ENCODE data around the gene UBAP2L. TPM values are rescaled to one million over a fixed set of nuclear protein-coding genes. Genes with fewer than 3 reads are reported as not detected.
A peak's percentile ranks its signal among the peaks of the same experiment; 100 is the strongest.
"Not testable (repeated sequence)": the region's sequence is repeated elsewhere in the genome, so short reads cannot be mapped to it uniquely, and the experiment has no call there.

Gene UBAP2L
- total RNA-seq, 2 experiments from 2014 or later = 183 to 195 TPM

DNA sequence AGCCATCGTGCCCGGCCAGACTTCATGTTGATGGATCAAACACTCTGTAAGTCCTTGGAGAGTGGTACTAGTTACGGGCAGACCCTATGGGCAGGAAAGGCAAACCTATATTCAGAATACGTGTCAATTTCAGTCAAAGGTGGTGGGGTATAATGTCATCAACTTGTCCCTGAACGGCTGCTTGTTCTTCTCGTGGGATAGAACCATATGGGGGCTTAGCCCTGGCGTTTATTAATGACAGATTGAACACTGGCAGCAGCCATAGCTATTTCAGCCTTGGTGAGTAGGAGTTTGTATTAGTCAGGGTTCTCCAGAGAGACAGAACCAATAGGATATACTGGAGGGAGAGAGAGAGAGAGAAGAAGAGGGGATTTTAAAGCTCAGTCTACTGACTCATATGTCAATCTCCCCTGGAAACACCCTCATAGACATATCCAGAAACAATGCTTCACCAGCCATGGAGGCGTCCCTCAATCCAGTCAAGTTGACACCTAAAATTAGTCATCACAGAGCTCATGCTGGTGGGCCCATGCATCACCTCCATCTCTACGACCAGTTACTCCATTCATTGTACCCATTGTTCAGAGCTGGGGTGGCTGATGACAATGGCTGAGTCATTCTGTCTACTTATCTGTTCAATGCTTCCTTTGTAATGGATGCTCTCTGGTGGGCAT is 84.0 kb downstream of the UBAP2L start:
- no peak overlapping the region for H3K27ac Mint-ChIP-seq

DNA sequence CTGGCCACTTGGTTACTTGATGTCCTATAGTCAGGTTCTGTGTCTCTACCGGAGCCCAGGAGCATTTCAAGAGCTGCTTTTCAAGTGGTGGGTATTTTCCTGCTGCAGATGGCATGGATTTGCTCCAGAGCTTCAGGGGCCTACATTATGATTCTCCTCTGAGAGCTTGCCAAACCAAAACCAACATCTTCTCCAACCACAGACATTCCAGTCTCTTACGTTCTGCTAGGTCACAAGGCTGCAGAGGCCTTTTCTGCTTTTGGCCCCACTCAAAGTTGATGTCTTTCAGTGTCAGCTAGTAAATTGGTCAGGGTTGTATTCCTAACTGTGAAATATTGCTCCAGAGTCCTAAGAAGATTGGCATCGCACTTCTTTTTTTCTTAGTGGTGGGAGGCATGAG is 85.4 kb downstream of the UBAP2L start:
- TF ChIP-seq, protein P1, sequence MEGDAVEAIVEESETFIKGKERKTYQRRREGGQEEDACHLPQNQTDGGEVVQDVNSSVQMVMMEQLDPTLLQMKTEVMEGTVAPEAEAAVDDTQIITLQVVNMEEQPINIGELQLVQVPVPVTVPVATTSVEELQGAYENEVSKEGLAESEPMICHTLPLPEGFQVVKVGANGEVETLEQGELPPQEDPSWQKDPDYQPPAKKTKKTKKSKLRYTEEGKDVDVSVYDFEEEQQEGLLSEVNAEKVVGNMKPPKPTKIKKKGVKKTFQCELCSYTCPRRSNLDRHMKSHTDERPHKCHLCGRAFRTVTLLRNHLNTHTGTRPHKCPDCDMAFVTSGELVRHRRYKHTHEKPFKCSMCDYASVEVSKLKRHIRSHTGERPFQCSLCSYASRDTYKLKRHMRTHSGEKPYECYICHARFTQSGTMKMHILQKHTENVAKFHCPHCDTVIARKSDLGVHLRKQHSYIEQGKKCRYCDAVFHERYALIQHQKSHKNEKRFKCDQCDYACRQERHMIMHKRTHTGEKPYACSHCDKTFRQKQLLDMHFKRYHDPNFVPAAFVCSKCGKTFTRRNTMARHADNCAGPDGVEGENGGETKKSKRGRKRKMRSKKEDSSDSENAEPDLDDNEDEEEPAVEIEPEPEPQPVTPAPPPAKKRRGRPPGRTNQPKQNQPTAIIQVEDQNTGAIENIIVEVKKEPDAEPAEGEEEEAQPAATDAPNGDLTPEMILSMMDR (IDR thresholded peaks at IDR 0.05) = no peak
- ChIA-PET CTCF (interaction anchor here (1.2 to 3.1 kb wide), 4 partner anchors 17 to 173 kb away, joined by 3 to 12 read pairs (median 4); partner anchors contain the start of gene ATP8B2), POLR2A (interaction anchor here (0.8 kb wide), 1 partner anchor 151 kb away, joined by 3 read pairs; no protein-coding TSS in a partner anchor)
- H3K4me3 Mint-ChIP-seq = no peak overlapping the region
- no peaks in the 10 kb centered on the region for H3K36me3 Mint-ChIP-seq (ENCODE audit: low read depth)
- ATAC-seq = no peak
- no peaks in the 10 kb centered on the region for H3K27me3 Mint-ChIP-seq
- no peak for DNase-seq
- intact Hi-C loops (cut with micrococcal nuclease) = no loop called here
- H3K27ac Mint-ChIP-seq = no peak overlapping the region
- peaks cover 15% of the 10 kb centered on the region for H3K4me1 Mint-ChIP-seq (ENCODE audit: low read depth)
- no peaks in the 10 kb centered on the region for H3K9me3 Mint-ChIP-seq

More for the DNA sequence above, 84.0 kb downstream of the UBAP2L start:
- Mint-ChIP-seq H3K9me3 (no peaks in the 10 kb centered on the region), H3K4me1 (ENCODE audit: low read depth) (peaks cover 15% of the 10 kb centered on the region), H3K27me3 (no peaks in the 10 kb centered on the region), H3K36me3 (ENCODE audit: low read depth) (no peaks in the 10 kb centered on the region), H3K4me3 (no peak overlapping the region)
- intact Hi-C loops (cut with micrococcal nuclease) = no loop called here
- ChIA-PET CTCF (interaction anchor here (0.8 to 3.1 kb wide), 6 partner anchors 10 to 175 kb away, joined by 3 to 12 read pairs (median 3); partner anchors contain the start of gene ATP8B2), POLR2A (interaction anchor here (0.8 kb wide), 1 partner anchor 320 kb away, joined by 3 read pairs; no protein-coding TSS in a partner anchor)
- TF ChIP-seq, protein P1 (IDR thresholded peaks at IDR 0.05) = no peak
- peak; percentile 74 for DNase-seq
- peak; percentile 94 for ATAC-seq

DNA sequence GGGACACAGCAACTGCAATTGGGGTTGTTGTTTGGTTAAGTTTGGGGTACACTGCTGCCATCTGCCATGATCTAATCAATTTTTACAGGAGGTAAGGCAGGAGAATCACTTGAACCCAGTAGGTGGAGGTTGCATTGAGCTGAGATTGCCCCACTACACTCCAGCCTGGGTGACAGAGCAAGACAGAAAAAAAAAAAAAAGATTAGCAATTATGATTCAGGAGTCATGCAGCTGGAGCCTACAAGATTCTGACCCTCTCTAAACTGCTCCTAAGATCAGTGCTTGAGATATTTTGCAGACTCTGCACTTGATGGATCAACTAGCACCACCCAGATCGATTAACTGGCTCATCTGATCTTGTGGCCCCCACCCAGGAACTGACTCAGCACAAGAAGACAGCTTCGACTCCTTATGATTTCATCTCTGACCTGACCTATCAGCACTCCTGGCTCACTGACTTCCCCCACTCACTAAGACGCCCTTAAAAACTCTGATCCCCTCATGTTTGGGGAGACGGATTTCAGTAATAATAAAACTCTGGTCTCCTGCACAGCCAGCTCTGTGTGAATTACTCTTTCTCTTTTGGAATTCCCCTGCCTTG is 87.0 kb downstream of the UBAP2L start:
- ATAC-seq; H3K27me3 Mint-ChIP-seq; H3K27ac Mint-ChIP-seq; intact Hi-C loops (cut with micrococcal nuclease); H3K9me3 Mint-ChIP-seq; POLR2A ChIA-PET; H3K4me3 Mint-ChIP-seq; DNase-seq; H3K36me3 Mint-ChIP-seq (ENCODE audit: low read depth): not testable (repeated sequence)
- CTCF ChIA-PET = interaction anchor here (2.0 to 3.1 kb wide), 2 partner anchors 17 to 31 kb away, joined by 6 to 12 read pairs; partner anchors contain the start of gene ATP8B2
- H3K4me1 Mint-ChIP-seq (ENCODE audit: low read depth) = peaks cover 15% of the 10 kb centered on the region

DNA sequence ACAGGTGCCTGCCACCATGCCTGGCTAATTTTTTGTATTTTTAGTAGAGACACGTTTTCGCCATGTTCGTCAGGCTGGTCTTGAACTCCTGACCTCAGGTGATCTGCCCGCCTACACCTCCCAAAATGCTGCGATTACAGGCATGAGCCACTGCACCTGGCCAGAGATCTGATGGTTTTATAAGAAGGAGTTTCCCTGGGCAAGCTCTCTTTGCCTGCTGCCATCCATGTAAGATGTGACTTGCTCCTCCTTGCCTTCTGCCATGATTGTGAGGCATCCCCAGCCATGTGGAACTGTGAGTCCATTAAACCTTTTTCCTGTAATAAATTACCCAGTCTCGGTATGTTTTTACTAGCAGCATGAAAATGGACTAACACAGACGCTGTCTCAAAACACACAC is 88.4 kb downstream of the UBAP2L start:
- CTCF ChIA-PET = not testable (repeated sequence)

DNA sequence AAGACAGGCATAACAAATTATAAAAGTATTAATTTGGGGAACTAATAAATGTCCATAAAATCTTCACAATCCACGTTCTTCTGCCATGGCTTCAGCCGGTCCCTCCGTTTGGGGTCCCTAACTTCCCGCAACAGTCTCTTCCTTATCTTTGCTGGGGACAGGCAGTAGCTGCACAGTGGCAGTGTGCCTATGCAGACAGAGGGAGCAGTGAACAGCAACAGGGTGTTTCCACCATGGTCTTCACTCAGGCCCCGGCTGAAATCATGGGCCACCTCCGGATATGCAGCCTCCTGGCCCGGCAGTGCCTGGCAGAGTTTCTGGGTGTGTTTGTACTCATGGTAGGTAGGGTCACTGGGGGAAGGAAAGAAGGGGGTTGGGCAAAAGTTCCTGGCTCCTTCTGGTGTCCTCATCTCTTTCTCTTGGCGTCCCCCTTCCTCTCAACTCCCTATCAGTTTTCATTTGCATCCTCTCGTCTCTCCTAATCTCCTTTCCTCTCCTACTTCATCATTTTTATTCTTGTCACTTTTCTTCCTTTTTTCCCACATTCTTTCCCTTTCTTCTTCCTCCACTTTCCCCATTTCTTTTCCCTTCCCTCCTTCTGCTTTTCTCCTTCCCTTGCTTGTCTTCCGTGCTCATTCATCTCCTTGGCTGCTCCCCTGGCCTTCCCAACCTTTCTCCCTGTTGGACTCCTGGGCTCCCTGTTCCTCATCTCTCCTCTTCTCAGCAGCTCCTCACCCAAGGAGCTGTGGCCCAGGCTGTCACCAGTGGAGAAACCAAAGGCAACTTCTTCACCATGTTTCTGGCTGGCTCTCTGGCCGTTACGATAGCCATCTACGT is 91.7 kb downstream of the UBAP2L start:
- ATAC-seq; H3K36me3 Mint-ChIP-seq (ENCODE audit: low read depth); H3K4me3 Mint-ChIP-seq; CTCF ChIA-PET; H3K9me3 Mint-ChIP-seq; H3K27me3 Mint-ChIP-seq; DNase-seq; H3K27ac Mint-ChIP-seq; intact Hi-C loops (cut with micrococcal nuclease); H3K4me1 Mint-ChIP-seq (ENCODE audit: low read depth); POLR2A ChIA-PET: not testable (repeated sequence)

More for the DNA sequence above, 88.4 kb downstream of the UBAP2L start:
- POLR2A ChIA-PET = interaction anchor here (0.7 to 0.8 kb wide), 2 partner anchors 10 to 382 kb away, joined by 3 read pairs; no protein-coding TSS in a partner anchor
- H3K9me3 Mint-ChIP-seq; intact Hi-C loops (cut with micrococcal nuclease); H3K4me3 Mint-ChIP-seq; H3K27me3 Mint-ChIP-seq; DNase-seq; ATAC-seq; H3K36me3 Mint-ChIP-seq (ENCODE audit: low read depth); H3K27ac Mint-ChIP-seq: not testable (repeated sequence)
- peaks cover 15% of the 10 kb centered on the region for H3K4me1 Mint-ChIP-seq (ENCODE audit: low read depth)

DNA sequence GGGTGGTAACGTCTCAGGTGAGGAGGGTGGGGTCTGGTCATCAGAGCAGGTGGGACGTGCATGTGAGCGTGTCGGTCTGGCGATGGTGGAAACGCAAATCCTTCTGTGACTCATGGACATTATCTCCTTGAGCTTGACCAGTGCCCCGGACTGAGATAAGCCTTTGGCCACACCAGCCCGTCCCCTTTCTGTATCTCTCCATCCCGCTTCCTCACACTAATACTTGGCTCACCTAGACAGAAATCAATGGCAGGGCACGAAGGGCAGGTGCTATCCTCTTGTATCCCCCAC is 92.3 kb downstream of the UBAP2L start:
- Mint-ChIP-seq H3K9me3 (peaks cover 4% of the 10 kb centered on the region), H3K27me3 (no peaks in the 10 kb centered on the region), H3K27ac (no peak overlapping the region), H3K4me3 (no peak overlapping the region), H3K4me1 (ENCODE audit: low read depth) (peaks cover 4% of the 10 kb centered on the region), H3K36me3 (ENCODE audit: low read depth) (no peaks in the 10 kb centered on the region)
- DNase-seq (no peak), ATAC-seq (no peak)
- intact Hi-C loops (cut with micrococcal nuclease) = no loop called here
- TF ChIP-seq, protein P1 (IDR thresholded peaks at IDR 0.05) = no peak
- ChIA-PET CTCF (no interaction called here), POLR2A (no interaction called here)

DNA sequence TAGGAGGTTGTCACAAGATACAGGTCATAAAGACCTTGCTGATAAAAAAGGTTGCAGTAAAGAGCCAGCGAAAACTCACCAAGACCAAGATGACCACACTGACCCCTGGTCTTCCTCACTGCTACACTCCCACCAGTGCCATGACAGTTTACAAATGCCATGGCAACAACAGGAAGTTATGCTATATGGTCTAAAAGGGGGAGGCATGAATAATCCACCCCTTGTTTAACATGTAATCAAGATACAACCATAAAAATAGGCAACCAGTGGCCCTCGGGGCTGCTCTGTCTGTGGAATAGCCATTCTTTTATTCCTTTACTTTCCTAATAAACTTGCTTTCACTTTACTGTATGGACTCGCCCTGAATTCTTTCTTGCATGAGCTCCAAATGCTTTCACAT is 93.5 kb downstream of the UBAP2L start:
- DNase-seq; H3K27me3 Mint-ChIP-seq; H3K4me3 Mint-ChIP-seq; intact Hi-C loops (cut with micrococcal nuclease); H3K9me3 Mint-ChIP-seq; H3K36me3 Mint-ChIP-seq (ENCODE audit: low read depth); H3K4me1 Mint-ChIP-seq (ENCODE audit: low read depth); H3K27ac Mint-ChIP-seq; ATAC-seq: not testable (repeated sequence)
- ChIA-PET CTCF (interaction anchor here (0.9 to 1.4 kb wide), 3 partner anchors 9 to 21 kb away, joined by 3 to 5 read pairs (median 4); no protein-coding TSS in a partner anchor), POLR2A (interaction anchor here (0.5 kb wide), 1 partner anchor 184 kb away, joined by 3 read pairs; no protein-coding TSS in a partner anchor)

All from activated CD8-positive, alpha-beta T cell treated with anti-CD3 and anti-CD28 coated beads for 36 hours (primary cell).